MM.1S (cell line): ENCODE measurements around the gene NDUFS8.

ENCODE experiments used
- EZH2 ChIP-seq: fragments of 300-600 bp; sonication (generic); optimal IDR thresholded peaks from 2 replicates; pipeline ENCODE3; 2017; ENCODE audit warnings: low read depth, mild to moderate bottlenecking, antibody characterized with exemption, low read length, mixed read lengths
- TF ChIP-seq, protein P1 (sequence below): fragments of 300-600 bp; sonication (generic); IDR thresholded peaks from 2 replicates; pipeline ENCODE4 v1.5.1; 2016; ENCODE audit warnings: antibody characterized with exemption, low read length, mixed read lengths

DNA sequence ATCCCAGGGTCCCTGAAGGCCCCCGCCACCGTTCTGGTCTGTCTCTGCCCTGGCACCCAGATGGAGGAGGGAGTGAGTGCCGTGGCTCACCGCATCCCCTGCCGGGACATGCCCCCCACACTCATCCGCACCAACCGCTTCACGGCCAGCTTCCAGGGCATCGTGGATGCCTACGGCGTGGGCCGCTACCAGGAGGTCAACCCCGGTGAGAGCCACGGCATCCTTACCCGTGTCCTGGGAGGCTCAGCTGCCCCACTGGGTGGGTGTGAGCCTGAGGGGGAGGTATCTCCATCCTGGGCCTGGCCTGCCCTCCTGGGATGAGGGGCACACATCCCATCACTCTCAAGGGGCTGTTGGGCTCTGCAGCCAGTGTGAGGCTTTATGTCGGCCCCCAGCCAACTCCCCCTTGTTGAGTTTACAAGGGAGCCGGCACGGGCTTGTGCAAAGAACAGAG is 14.4 kb downstream of the NDUFS8 start:
- TF ChIP-seq, protein P1, sequence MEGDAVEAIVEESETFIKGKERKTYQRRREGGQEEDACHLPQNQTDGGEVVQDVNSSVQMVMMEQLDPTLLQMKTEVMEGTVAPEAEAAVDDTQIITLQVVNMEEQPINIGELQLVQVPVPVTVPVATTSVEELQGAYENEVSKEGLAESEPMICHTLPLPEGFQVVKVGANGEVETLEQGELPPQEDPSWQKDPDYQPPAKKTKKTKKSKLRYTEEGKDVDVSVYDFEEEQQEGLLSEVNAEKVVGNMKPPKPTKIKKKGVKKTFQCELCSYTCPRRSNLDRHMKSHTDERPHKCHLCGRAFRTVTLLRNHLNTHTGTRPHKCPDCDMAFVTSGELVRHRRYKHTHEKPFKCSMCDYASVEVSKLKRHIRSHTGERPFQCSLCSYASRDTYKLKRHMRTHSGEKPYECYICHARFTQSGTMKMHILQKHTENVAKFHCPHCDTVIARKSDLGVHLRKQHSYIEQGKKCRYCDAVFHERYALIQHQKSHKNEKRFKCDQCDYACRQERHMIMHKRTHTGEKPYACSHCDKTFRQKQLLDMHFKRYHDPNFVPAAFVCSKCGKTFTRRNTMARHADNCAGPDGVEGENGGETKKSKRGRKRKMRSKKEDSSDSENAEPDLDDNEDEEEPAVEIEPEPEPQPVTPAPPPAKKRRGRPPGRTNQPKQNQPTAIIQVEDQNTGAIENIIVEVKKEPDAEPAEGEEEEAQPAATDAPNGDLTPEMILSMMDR, result no peak
- no peak for TF ChIP-seq EZH2
